HG02885 (cell line): ENCODE measurements around the gene UBE2Z.
"Not testable (repeated sequence)": the region's sequence is repeated elsewhere in the genome, so short reads cannot be mapped to it uniquely, and the experiment has no call there.

ENCODE experiments used
- ATAC-seq: cut with Tn5 transposase; IDR thresholded peaks from one replicate; pipeline ENCODE4 v1.9.1; 2021; ENCODE audit warnings: mild to moderate bottlenecking; ENCODE audit not compliant: unreplicated experiment, poor library complexity

UBE2Z gene

GRCh38 chr17:48901241-48901640 lies 7.0 kb upstream of the UBE2Z start:
- ATAC-seq = no peak

- ATAC-seq = no peak
Observed at GRCh38 chr17:48903401-48903800, 4.8 kb upstream of the UBE2Z start.

- no peak for ATAC-seq
Observed at GRCh38 chr17:48904428-48904827, 3.8 kb upstream of the UBE2Z start.

GRCh38 chr17:48905987-48906515 lies 2.2 kb upstream of the UBE2Z start:
- ATAC-seq = no peak

GRCh38 chr17:48907713-48908046 lies 527 bp upstream of the UBE2Z start:
- no peak for ATAC-seq

- ATAC-seq = peak; percentile 49
Observed at GRCh38 chr17:48908853-48909394, 717 bp downstream of the UBE2Z start.

- ATAC-seq = no peak
Observed at GRCh38 chr17:48909783-48910182, 1.6 kb downstream of the UBE2Z start.

- ATAC-seq = no peak
Observed at GRCh38 chr17:48910370-48910769, 2.2 kb downstream of the UBE2Z start.

GRCh38 chr17:48912476-48912875 lies 4.3 kb downstream of the UBE2Z start:
- no peak for ATAC-seq

- peak; percentile 77 for ATAC-seq
Observed at GRCh38 chr17:48915459-48916282, 7.5 kb downstream of the UBE2Z start.

- ATAC-seq = no peak
Observed at GRCh38 chr17:48925251-48925990, 17.2 kb downstream of the UBE2Z start.

- no peak for ATAC-seq
Observed at GRCh38 chr17:48925991-48926342, 17.8 kb downstream of the UBE2Z start.

- no peak for ATAC-seq
Observed at GRCh38 chr17:48927978-48928745, 20.0 kb downstream of the UBE2Z start.

GRCh38 chr17:48928876-48929811 lies 20.9 kb downstream of the UBE2Z start:
- ATAC-seq = no peak

- ATAC-seq = no peak
Observed at GRCh38 chr17:48929812-48930165, 21.6 kb downstream of the UBE2Z start.

- no peak for ATAC-seq
Observed at GRCh38 chr17:48930435-48930873, 22.2 kb downstream of the UBE2Z start.

- ATAC-seq = no peak
Observed at GRCh38 chr17:48933035-48933434, 24.8 kb downstream of the UBE2Z start.

GRCh38 chr17:48944515-48945260 lies 36.5 kb downstream of the UBE2Z start, which contains the start of gene SNF8:
Gene SNF8 (minus strand): TSS chr17:48944842. CDS start chr17:48944734, 108 bp downstream.
- peak; percentile 88 for ATAC-seq

- ATAC-seq = not testable (repeated sequence)
Observed at GRCh38 chr17:48945261-48945651, 37.0 kb downstream of the UBE2Z start.
